ENCODE data around the gene RHBDL2.
"Not testable (repeated sequence)": the region's sequence is repeated elsewhere in the genome, so short reads cannot be mapped to it uniquely, and the experiment has no call there.

RHBDL2 gene

GRCh38 chr1:38859561-38860453 is 81.8 kb downstream of the RHBDL2 start, which contains the start of gene RRAGC:
Gene RRAGC, minus strand, starts transcription at chr1:38859772. Its CDS starts 126 bp downstream, at chr1:38859646.
- in situ Hi-C loops (cut with HindIII; ENCODE audit: low pct_unique_long_range_greater_than_20kb, low sequenced_read_pairs): no loop called here
- DNase-seq (ENCODE audit: low read depth in 1 of 2, low spot score in 1 of 2): peak; percentile 94 to 97
- TF ChIP-seq JUND (IDR thresholded peaks at IDR 0.05; ENCODE audit: low read depth): no peak

- TF ChIP-seq JUND (IDR thresholded peaks at IDR 0.05; ENCODE audit: low read depth): no peak
- DNase-seq (ENCODE audit: low read depth in 1 of 2, low spot score in 1 of 2): peak in 1 of 2 experiments; percentile 79
- in situ Hi-C loops (cut with HindIII; ENCODE audit: low pct_unique_long_range_greater_than_20kb, low sequenced_read_pairs): no loop called here
Observed at GRCh38 chr1:38858833-38859560, 82.6 kb downstream of the RHBDL2 start.

GRCh38 chr1:38852780-38853179 is 88.8 kb downstream of the RHBDL2 start:
- in situ Hi-C loops (cut with HindIII; ENCODE audit: low pct_unique_long_range_greater_than_20kb, low sequenced_read_pairs): no loop called here
- no peak for DNase-seq (ENCODE audit: low read depth in 1 of 2, low spot score in 1 of 2)
- no peak for TF ChIP-seq JUND (IDR thresholded peaks at IDR 0.05; ENCODE audit: low read depth)

- no peak for DNase-seq (ENCODE audit: low read depth in 1 of 2, low spot score in 1 of 2)
- no peak for TF ChIP-seq JUND (IDR thresholded peaks at IDR 0.05; ENCODE audit: low read depth)
- in situ Hi-C loops (cut with HindIII; ENCODE audit: low pct_unique_long_range_greater_than_20kb, low sequenced_read_pairs): no loop called here
Observed at GRCh38 chr1:38848071-38848470, 93.6 kb downstream of the RHBDL2 start.

- no peak for DNase-seq (ENCODE audit: low read depth in 1 of 2, low spot score in 1 of 2)
- in situ Hi-C loops (cut with HindIII; ENCODE audit: low pct_unique_long_range_greater_than_20kb, low sequenced_read_pairs): no loop called here
- TF ChIP-seq JUND (IDR thresholded peaks at IDR 0.05; ENCODE audit: low read depth): no peak
Observed at GRCh38 chr1:38846210-38846609, 95.4 kb downstream of the RHBDL2 start.

- in situ Hi-C loops (cut with HindIII; ENCODE audit: low pct_unique_long_range_greater_than_20kb, low sequenced_read_pairs): not testable (repeated sequence)
Observed at GRCh38 chr1:38845088-38845487, 96.5 kb downstream of the RHBDL2 start.

GRCh38 chr1:38840281-38840680 is 101.3 kb downstream of the RHBDL2 start:
- DNase-seq (ENCODE audit: low read depth in 1 of 2, low spot score in 1 of 2): no peak
- no peak for TF ChIP-seq JUND (IDR thresholded peaks at IDR 0.05; ENCODE audit: low read depth)
- in situ Hi-C loops (cut with HindIII; ENCODE audit: low pct_unique_long_range_greater_than_20kb, low sequenced_read_pairs): no loop called here

More at GRCh38 chr1:38845088-38845487, 96.5 kb downstream of the RHBDL2 start:
- not testable (repeated sequence) for DNase-seq (ENCODE audit: low read depth in 1 of 2, low spot score in 1 of 2)

GRCh38 chr1:38839363-38839762 is 102.3 kb downstream of the RHBDL2 start:
- TF ChIP-seq JUND (IDR thresholded peaks at IDR 0.05; ENCODE audit: low read depth): no peak
- in situ Hi-C loops (cut with HindIII; ENCODE audit: low pct_unique_long_range_greater_than_20kb, low sequenced_read_pairs): no loop called here
- no peak for DNase-seq (ENCODE audit: low read depth in 1 of 2, low spot score in 1 of 2)

- in situ Hi-C loops (cut with HindIII; ENCODE audit: low pct_unique_long_range_greater_than_20kb, low sequenced_read_pairs); DNase-seq (ENCODE audit: low read depth in 1 of 2, low spot score in 1 of 2): not testable (repeated sequence)
Observed at GRCh38 chr1:38836316-38836715, 105.3 kb downstream of the RHBDL2 start.
